ENCODE results near the gene HSPA2.
"Not testable (repeated sequence)": the region's sequence is repeated elsewhere in the genome, so short reads cannot be mapped to it uniquely, and the experiment has no call there.

HSPA2 gene

GRCh38 chr14:64515053-64515452 lies 25.5 kb upstream of the HSPA2 start:
- DNase-seq (ENCODE audit: low read depth): no peak

GRCh38 chr14:64516969-64517368 lies 23.6 kb upstream of the HSPA2 start:
- DNase-seq (ENCODE audit: low read depth): no peak

GRCh38 chr14:64517667-64518066 lies 22.9 kb upstream of the HSPA2 start:
- DNase-seq (ENCODE audit: low read depth): not testable (repeated sequence)

GRCh38 chr14:64518229-64518628 lies 22.3 kb upstream of the HSPA2 start:
- DNase-seq (ENCODE audit: low read depth): no peak

GRCh38 chr14:64520699-64521098 lies 19.8 kb upstream of the HSPA2 start:
- DNase-seq (ENCODE audit: low read depth): no peak

GRCh38 chr14:64522591-64523355 lies 17.8 kb upstream of the HSPA2 start:
- no peak for DNase-seq (ENCODE audit: low read depth)

- DNase-seq (ENCODE audit: low read depth): no peak
These were observed 15.2 kb upstream of the HSPA2 start for GRCh38 chr14:64525354-64525753.

- no peak for DNase-seq (ENCODE audit: low read depth)
These were observed 9.0 kb upstream of the HSPA2 start for GRCh38 chr14:64531567-64531966.

GRCh38 chr14:64536488-64537245 lies 3.9 kb upstream of the HSPA2 start:
- no peak for DNase-seq (ENCODE audit: low read depth)

GRCh38 chr14:64541261-64541971 lies 875 bp downstream of the HSPA2 start:
- DNase-seq (ENCODE audit: low read depth): no peak

GRCh38 chr14:64541972-64542835 lies 1.7 kb downstream of the HSPA2 start:
- no peak for DNase-seq (ENCODE audit: low read depth)

- DNase-seq (ENCODE audit: low read depth): no peak
These were observed 2.3 kb downstream of the HSPA2 start for GRCh38 chr14:64542836-64543201.

- no peak for DNase-seq (ENCODE audit: low read depth)
These were observed 4.2 kb downstream of the HSPA2 start for GRCh38 chr14:64544607-64545312.

GRCh38 chr14:64549016-64549415 lies 8.5 kb downstream of the HSPA2 start:
- no peak for DNase-seq (ENCODE audit: low read depth)

GRCh38 chr14:64549791-64550620 lies 9.5 kb downstream of the HSPA2 start, which contains the start of gene PPP1R36:
PPP1R36 (plus strand) TSS chr14:64549961; CDS start chr14:64549998, 37 bp downstream.
- DNase-seq (ENCODE audit: low read depth): no peak

- no peak for DNase-seq (ENCODE audit: low read depth)
These were observed 10.2 kb downstream of the HSPA2 start for GRCh38 chr14:64550621-64551333.

GRCh38 chr14:64554556-64554955 lies 14.0 kb downstream of the HSPA2 start:
- no peak for DNase-seq (ENCODE audit: low read depth)

- DNase-seq (ENCODE audit: low read depth): peak; percentile 80
These were observed 16.0 kb downstream of the HSPA2 start for GRCh38 chr14:64556526-64556925.

- DNase-seq (ENCODE audit: low read depth): not testable (repeated sequence)
These were observed 17.7 kb downstream of the HSPA2 start for GRCh38 chr14:64558216-64558615.

- DNase-seq (ENCODE audit: low read depth): no peak
These were observed 21.1 kb downstream of the HSPA2 start for GRCh38 chr14:64561631-64562030.

Measured in GM04504 (cell line).